Natural killer cell (primary cell): ENCODE results near the gene ZFAND3. TPM values are rescaled to one million over a fixed set of nuclear protein-coding genes. Genes with fewer than 3 reads are reported as not detected.
A peak's percentile ranks its signal among the peaks of the same experiment; 100 is the strongest.

Experiments used
- ATAC-seq, 3 donors: fragments of 150-1000 bp in 2 of 3; fragments of 200-7000 bp in 1 of 3; cut with Tn5 transposase; 1 replicate in 1 of 3; 2 replicates in 2 of 3; pipeline ENCODE4 v1.10.0; 2021; ENCODE audit warnings: mild to moderate bottlenecking in 2 of 3, moderate library complexity in 2 of 3
- DNase-seq, 2 donors: peaks; one replicate each; pipeline versions ENCODE4 v3.0.0 to v3.0.0-alpha.2; 2013 to 2021; ENCODE audit warnings: mixed read lengths in 1 of 2
- H3K27ac ChIP-seq: one replicate; pipeline ENCODE4 v1.5.1; 2013; ENCODE audit warnings: mild to moderate bottlenecking, low read length
- H3K27me3 ChIP-seq: one replicate; pipeline ENCODE4 v1.6.1; 2013; ENCODE audit warnings: low read length; ENCODE audit not compliant: control insufficient read depth, insufficient read depth
- H3K36me3 ChIP-seq: one replicate; pipeline ENCODE4 v1.6.1; 2013; ENCODE audit warnings: low read length; ENCODE audit not compliant: control insufficient read depth, insufficient read depth
- H3K4me1 ChIP-seq: one replicate; pipeline ENCODE4 v1.6.1; 2013; ENCODE audit warnings: low read length; ENCODE audit not compliant: control insufficient read depth, insufficient read depth
- H3K4me3 ChIP-seq: one replicate; pipeline ENCODE4 v1.5.1; 2013; ENCODE audit warnings: low read length
- H3K9me3 ChIP-seq: one replicate; pipeline ENCODE4 v1.6.1; 2013; ENCODE audit warnings: low read length; ENCODE audit not compliant: control insufficient read depth, insufficient read depth
- H3K27ac Mint-ChIP-seq, 2 donors: one replicate each; pipeline ENCODE4 v1.8.0; 2022; ENCODE audit warnings: mild to moderate bottlenecking in 2 of 2, mixed read lengths in 2 of 2, moderate library complexity in 1 of 2
- H3K27me3 Mint-ChIP-seq, 2 donors: one replicate each; pipeline ENCODE4 v1.8.0; 2022; ENCODE audit warnings: low read depth in 2 of 2, mixed read lengths in 2 of 2
- H3K36me3 Mint-ChIP-seq: one replicate; pipeline ENCODE4 v1.8.0; 2022; ENCODE audit warnings: mixed read lengths
- H3K4me1 Mint-ChIP-seq, 2 donors: one replicate each; pipeline ENCODE4 v1.8.0; 2022; ENCODE audit warnings: mixed read lengths in 2 of 2
- H3K4me3 Mint-ChIP-seq: one replicate; pipeline ENCODE4 v1.8.0; 2022; ENCODE audit warnings: mild to moderate bottlenecking, moderate library complexity, mixed read lengths
- H3K9me3 Mint-ChIP-seq, 2 donors: one replicate each; pipeline ENCODE4 v1.8.0; 2022; ENCODE audit warnings: mixed read lengths in 2 of 2
- whole genome bisulfite sequencing: methylation state at CpG from one replicate; pipeline ENCODE4 v1.1.7; 2013; ENCODE audit warnings: missing lambda C conversion rate; ENCODE audit not compliant: insufficient coverage; 5-methylcytosine and 5-hydroxymethylcytosine counted together
- intact Hi-C: fragments of 100-400 bp; cut with micrococcal nuclease; formaldehyde crosslinking; loops from one replicate; pipeline ENCODE4 v1.14.2; 2022
- total RNA-seq, 4 donors: library from RNA; stranded (reverse); fragments of 120-200 nt in 1 of 4; gene quantifications; one replicate each; pipeline versions ENCODE4 v1.2.3 to v1.2.4, GENCODE V29; 2013 to 2022
- TF ChIP-seq, protein P1 (sequence below): fragments of 200-600 bp; IDR thresholded peaks from one replicate; pipeline ENCODE4 v1.8.0; 2022; ENCODE audit warnings: antibody characterized with exemption

ZFAND3 gene
- total RNA-seq, 3 donors from 2014 or later (not counting 1 experiment from before 2014, with no cell fraction given), result 87.7 to 97.4 (median 90.1) TPM

DNA sequence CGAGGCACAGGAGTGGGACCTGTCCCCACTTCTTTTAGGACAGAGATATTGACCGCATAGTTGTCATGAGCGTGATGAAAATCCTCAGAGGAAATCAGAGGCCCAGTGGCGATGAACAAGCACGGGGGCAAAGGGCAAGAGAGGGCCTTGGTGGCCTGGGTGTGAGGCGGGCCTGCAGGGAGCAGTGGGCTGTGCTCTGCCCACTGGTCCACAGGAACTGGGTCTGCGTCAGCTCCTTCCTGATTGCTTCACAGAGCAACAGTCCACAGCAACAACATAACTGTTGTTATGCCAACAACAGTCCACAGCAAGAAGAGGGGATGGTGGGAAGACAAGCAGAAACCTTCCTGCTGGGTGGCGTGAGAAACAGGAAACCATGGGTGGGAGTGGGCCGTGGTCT, 335.6 kb downstream of the ZFAND3 start:
- no peak overlapping the region for H3K4me3 Mint-ChIP-seq
- peak overlapping the region; percentile 45 to 46 for H3K27ac Mint-ChIP-seq
- H3K4me1 ChIP-seq, result peaks cover 11% of the 10 kb centered on the region
- no peak overlapping the region for H3K4me3 ChIP-seq
- TF ChIP-seq, protein P1, sequence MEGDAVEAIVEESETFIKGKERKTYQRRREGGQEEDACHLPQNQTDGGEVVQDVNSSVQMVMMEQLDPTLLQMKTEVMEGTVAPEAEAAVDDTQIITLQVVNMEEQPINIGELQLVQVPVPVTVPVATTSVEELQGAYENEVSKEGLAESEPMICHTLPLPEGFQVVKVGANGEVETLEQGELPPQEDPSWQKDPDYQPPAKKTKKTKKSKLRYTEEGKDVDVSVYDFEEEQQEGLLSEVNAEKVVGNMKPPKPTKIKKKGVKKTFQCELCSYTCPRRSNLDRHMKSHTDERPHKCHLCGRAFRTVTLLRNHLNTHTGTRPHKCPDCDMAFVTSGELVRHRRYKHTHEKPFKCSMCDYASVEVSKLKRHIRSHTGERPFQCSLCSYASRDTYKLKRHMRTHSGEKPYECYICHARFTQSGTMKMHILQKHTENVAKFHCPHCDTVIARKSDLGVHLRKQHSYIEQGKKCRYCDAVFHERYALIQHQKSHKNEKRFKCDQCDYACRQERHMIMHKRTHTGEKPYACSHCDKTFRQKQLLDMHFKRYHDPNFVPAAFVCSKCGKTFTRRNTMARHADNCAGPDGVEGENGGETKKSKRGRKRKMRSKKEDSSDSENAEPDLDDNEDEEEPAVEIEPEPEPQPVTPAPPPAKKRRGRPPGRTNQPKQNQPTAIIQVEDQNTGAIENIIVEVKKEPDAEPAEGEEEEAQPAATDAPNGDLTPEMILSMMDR, result no peak
- peaks cover 8% of the 10 kb centered on the region for H3K36me3 ChIP-seq
- no peaks in the 10 kb centered on the region for H3K9me3 Mint-ChIP-seq
- ATAC-seq (peak; percentile 52 to 88 (median 80)), DNase-seq (no peak)
- no peaks in the 10 kb centered on the region for H3K9me3 ChIP-seq
- peaks cover 23 to 43% of the 10 kb centered on the region in 2 donors for H3K4me1 Mint-ChIP-seq
- H3K27me3 ChIP-seq, result no peaks in the 10 kb centered on the region
- 76% methylated on average over 9 of the region's 9 CpGs for WGBS
- H3K27me3 Mint-ChIP-seq, result no peaks in the 10 kb centered on the region
- no peak overlapping the region for H3K27ac ChIP-seq
- no peaks in the 10 kb centered on the region for H3K36me3 Mint-ChIP-seq
- intact Hi-C loops, result no loop called here

DNA sequence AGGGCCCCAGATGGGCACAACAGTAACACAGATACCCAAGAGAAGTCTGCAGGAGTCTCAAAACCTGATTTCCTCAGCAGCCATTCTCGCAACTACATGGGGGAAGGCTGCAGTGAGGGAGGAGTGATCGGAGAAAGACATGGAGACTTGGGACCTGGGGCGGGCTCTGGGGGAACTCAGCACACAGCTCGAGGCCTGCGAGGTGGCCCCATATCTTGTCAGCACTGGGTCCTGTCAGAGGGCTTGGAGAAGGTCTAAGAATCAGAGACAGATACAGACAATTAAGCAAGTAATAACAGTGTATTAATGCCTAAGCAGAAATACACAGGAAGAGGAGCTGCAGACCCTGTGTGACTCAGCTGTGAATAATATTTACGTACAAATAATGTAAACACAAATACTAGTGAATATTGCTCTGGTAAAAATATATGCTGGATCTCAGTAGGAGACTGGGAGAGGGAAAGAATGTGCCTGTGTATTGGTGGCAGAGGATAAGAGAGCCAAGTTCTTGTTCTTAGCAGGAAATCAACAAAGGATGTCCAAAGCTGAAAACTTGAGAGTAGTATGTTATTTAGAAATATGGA, 336.2 kb downstream of the ZFAND3 start:
- H3K9me3 ChIP-seq, result no peaks in the 10 kb centered on the region
- no peak overlapping the region for H3K4me3 ChIP-seq
- H3K27me3 ChIP-seq, result no peaks in the 10 kb centered on the region
- no peaks in the 10 kb centered on the region for H3K27me3 Mint-ChIP-seq
- no peak for DNase-seq
- TF ChIP-seq, protein P1, result no peak
- intact Hi-C loops, result no loop called here
- no peaks in the 10 kb centered on the region for H3K9me3 Mint-ChIP-seq
- peak overlapping the region; percentile 45 to 46 for H3K27ac Mint-ChIP-seq
- peaks cover 11% of the 10 kb centered on the region for H3K4me1 ChIP-seq
- H3K36me3 Mint-ChIP-seq, result no peaks in the 10 kb centered on the region
- H3K4me1 Mint-ChIP-seq, result peaks cover 18 to 39% of the 10 kb centered on the region in 2 donors
- peak overlapping the region; percentile 5 for H3K27ac ChIP-seq
- no peak for ATAC-seq
- 94% methylated on average over 5 of the region's 6 CpGs for WGBS
- H3K36me3 ChIP-seq, result peaks cover 8% of the 10 kb centered on the region
- H3K4me3 Mint-ChIP-seq, result no peak overlapping the region

DNA sequence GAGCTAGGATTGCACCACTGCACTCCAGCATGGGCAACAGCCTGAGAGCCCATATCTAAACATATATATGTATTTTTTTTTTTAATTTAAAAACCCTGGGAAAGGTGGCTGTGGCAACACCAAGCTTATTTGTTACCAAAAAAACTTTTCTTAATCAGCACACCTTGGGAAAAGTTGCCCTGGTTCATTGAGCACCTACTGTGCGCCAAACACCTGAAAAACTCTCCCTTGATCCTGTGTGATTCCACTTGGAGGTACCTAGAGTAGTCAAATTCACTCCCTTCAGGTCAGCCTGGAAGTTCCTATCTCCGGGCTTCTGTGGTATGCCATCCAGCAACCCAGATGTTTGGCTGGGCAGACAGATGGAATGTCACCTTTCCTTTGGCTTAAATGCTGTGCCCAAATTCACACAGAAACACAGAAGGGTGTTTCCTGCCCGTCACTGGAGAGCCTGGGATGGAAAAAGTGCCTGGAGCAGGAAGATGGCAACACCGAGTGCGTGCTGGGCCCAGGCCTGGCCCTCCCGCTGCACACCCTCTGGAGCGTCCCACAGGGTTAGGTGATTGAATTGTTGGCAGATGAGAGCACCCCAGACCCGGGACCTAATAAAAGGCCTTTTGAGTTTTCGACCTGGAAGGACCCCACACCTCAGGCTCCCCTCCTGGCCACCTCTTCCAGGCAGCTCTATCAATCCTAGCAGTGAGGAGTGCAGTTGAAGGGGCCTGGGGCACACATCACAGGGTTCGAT, 337.5 kb downstream of the ZFAND3 start:
- no peaks in the 10 kb centered on the region for H3K36me3 Mint-ChIP-seq
- Histone ChIP-seq H3K27ac (no peak overlapping the region), H3K9me3 (no peaks in the 10 kb centered on the region), H3K27me3 (no peaks in the 10 kb centered on the region), H3K4me1 (peaks cover 11% of the 10 kb centered on the region), H3K4me3 (no peak overlapping the region), H3K36me3 (peaks cover 8% of the 10 kb centered on the region)
- DNase-seq, result no peak
- ATAC-seq, result no peak
- intact Hi-C loops, result no loop called here
- no peaks in the 10 kb centered on the region for H3K9me3 Mint-ChIP-seq
- H3K4me3 Mint-ChIP-seq, result no peak overlapping the region
- H3K27me3 Mint-ChIP-seq, result no peaks in the 10 kb centered on the region
- peak overlapping the region; percentile 41 to 62 for H3K27ac Mint-ChIP-seq
- WGBS, result 98% methylated on average over 8 of the region's 10 CpGs
- peaks cover 21 to 47% of the 10 kb centered on the region in 2 donors for H3K4me1 Mint-ChIP-seq
- TF ChIP-seq, protein P1, result no peak
